ENCODE results near the gene PSORS1C1. TPM values are rescaled to one million over a fixed set of nuclear protein-coding genes. Genes with fewer than 3 reads are reported as not detected.
A peak's percentile ranks its signal among the peaks of the same experiment; 100 is the strongest.

PSORS1C1 gene
- total RNA-seq, 1 donor from 2014 or later, result 10.5 TPM

DNA sequence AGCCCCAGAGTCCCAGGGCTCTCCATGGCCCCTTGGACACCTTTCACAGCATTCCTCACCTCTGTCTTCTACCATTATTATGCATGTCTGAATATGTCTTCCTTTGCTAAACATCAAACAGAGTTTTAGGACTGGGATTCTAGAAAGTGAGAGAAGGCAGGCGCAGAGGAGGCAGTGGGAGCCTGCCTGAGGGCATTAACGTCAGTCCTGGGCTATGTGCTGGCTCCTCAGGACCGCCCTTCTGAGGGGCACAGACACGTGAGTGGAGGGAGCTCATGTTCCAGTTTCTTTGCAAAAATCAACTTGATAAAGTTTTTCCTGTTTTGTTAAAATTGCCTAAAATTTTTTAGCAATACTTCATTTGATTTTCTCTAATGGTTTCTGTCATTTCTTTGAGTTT, 40.2 kb upstream of the PSORS1C1 start:
- Histone ChIP-seq H3K27ac (no peak overlapping the region), H3K4me3 (no peak overlapping the region), H3K9me3 (no peaks in the 10 kb centered on the region), H3K4me1 (peaks cover 11% of the 10 kb centered on the region), H3K27me3 (ENCODE audit: low read depth) (no peaks in the 10 kb centered on the region), H3K36me3 (no peaks in the 10 kb centered on the region)
- intact Hi-C loops (cut with DNase I), result loop anchor here (10.0 kb wide), 1 partner anchor 160 kb away; the partner anchor contains the start of gene VARS2
- DNase-seq (no peak), ATAC-seq (no peak)
- TF ChIP-seq, protein P1, sequence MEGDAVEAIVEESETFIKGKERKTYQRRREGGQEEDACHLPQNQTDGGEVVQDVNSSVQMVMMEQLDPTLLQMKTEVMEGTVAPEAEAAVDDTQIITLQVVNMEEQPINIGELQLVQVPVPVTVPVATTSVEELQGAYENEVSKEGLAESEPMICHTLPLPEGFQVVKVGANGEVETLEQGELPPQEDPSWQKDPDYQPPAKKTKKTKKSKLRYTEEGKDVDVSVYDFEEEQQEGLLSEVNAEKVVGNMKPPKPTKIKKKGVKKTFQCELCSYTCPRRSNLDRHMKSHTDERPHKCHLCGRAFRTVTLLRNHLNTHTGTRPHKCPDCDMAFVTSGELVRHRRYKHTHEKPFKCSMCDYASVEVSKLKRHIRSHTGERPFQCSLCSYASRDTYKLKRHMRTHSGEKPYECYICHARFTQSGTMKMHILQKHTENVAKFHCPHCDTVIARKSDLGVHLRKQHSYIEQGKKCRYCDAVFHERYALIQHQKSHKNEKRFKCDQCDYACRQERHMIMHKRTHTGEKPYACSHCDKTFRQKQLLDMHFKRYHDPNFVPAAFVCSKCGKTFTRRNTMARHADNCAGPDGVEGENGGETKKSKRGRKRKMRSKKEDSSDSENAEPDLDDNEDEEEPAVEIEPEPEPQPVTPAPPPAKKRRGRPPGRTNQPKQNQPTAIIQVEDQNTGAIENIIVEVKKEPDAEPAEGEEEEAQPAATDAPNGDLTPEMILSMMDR (IDR thresholded peaks at IDR 0.05), result no peak

DNA sequence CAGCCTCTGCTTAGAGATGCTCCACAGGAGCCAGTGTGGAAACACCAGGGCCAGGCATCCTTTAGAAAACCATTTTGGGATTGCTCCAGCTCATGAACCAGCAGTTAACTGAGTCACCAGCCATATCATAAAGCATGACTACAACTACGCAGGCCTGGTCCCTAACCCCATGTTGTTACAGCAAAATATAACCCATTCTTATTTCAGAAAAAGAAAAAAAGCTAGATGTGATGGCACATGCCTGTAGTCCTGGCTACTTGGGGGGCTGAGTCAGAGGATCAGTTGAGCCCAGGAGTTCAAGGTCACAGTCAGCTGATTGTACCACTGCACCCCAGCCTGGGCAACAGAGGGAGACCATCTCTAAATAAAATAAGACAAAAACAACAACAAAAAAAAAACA, 39.1 kb upstream of the PSORS1C1 start:
- Histone ChIP-seq H3K4me1 (peaks cover 17% of the 10 kb centered on the region), H3K9me3 (no peaks in the 10 kb centered on the region), H3K27ac (no peak overlapping the region), H3K4me3 (no peak overlapping the region), H3K36me3 (no peaks in the 10 kb centered on the region), H3K27me3 (ENCODE audit: low read depth) (no peaks in the 10 kb centered on the region)
- no peak for DNase-seq
- intact Hi-C loops (cut with DNase I), result loop anchor here (10.0 kb wide), 1 partner anchor 161 kb away; the partner anchor contains the start of gene VARS2
- ATAC-seq, result no peak
- TF ChIP-seq, protein P1 (IDR thresholded peaks at IDR 0.05), result no peak

DNA sequence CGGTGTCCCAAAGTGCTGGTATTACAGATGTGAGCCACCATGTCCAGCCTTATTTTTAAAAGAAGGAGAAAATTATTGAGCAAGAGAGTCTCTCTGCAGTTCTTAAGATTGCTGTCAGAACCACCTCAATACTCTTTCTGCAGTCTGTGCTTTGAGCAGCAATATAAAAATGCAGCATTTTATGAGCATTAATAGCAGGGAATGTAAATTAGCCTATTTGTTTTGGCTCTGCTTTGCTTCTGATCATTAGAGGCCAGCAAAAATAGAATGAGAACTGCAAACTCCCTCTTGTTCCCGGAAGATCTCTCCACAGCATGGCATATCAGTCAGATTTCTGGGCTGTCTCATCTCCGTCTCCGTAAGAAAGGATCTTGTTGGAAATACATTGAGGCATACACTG, 38.0 kb upstream of the PSORS1C1 start:
- no peak overlapping the region for H3K27ac ChIP-seq
- DNase-seq (no peak), ATAC-seq (no peak)
- H3K27me3 ChIP-seq (ENCODE audit: low read depth), result no peaks in the 10 kb centered on the region
- no peaks in the 10 kb centered on the region for H3K36me3 ChIP-seq
- no peak overlapping the region for H3K4me3 ChIP-seq
- TF ChIP-seq, protein P1 (IDR thresholded peaks at IDR 0.05), result no peak
- H3K9me3 ChIP-seq, result no peaks in the 10 kb centered on the region
- peaks cover 17% of the 10 kb centered on the region for H3K4me1 ChIP-seq
- intact Hi-C loops (cut with DNase I), result loop anchor here (10.0 kb wide), 1 partner anchor 162 kb away; the partner anchor contains the start of gene VARS2

DNA sequence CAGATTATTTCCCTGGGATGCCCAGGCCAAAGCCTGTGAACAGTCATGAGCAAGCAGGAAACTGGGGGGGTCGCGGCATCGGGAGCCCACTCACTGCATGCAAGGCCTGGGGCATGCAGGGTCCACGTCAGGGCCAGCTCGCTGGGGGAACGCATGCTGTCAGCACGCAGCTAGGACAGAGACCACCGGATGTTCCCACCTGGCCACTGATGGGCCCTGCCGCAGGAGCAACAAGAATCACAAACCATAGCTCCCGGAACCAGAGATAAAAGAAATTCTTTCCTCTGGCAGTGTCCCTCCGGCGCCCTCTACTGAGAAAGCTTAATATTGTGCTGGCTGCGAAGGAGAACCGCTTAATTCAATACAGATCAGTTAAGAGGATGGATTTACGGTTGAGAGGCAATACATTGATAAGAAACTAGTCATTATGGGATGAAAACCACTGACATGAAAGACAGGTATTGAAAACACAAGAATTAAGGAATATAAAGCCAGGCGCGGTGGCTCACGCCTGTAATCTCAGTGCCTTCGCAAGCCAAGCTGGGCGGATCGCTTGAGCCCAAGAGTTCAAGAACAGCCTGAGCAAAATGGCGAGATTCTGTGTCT, 34.8 kb upstream of the PSORS1C1 start:
- peaks cover 8% of the 10 kb centered on the region for H3K4me1 ChIP-seq
- ATAC-seq (peak; percentile 82 to 87), DNase-seq (peak; percentile 63)
- H3K36me3 ChIP-seq, result no peaks in the 10 kb centered on the region
- H3K9me3 ChIP-seq, result no peaks in the 10 kb centered on the region
- H3K4me3 ChIP-seq, result peak overlapping the region; percentile 22
- H3K27me3 ChIP-seq (ENCODE audit: low read depth), result no peaks in the 10 kb centered on the region
- intact Hi-C loops (cut with DNase I), result loop anchor here (10.0 kb wide), 1 partner anchor 165 kb away; the partner anchor contains the start of gene VARS2
- H3K27ac ChIP-seq, result no peak overlapping the region
- TF ChIP-seq, protein P1 (IDR thresholded peaks at IDR 0.05), result peak; percentile 83

DNA sequence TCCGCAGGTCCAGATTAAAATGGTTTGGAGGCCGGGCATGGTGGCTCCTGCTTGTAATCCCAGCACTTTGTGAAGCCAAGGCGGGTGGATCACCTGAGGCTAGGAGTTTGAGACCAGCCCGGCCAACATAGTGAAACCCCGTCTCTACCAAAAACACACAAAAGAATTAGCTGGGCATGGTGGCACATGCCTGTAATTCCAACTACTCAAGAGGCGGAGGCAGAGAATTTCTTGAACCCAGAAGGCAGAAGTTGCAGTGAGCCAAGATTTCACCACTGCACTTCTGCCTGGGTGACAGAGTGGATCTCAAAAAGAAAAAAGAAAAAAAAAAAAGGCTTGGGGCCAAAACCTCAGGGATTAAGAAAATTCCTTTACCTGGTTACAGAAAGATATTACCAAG, 32.7 kb upstream of the PSORS1C1 start:
- TF ChIP-seq, protein P1 (IDR thresholded peaks at IDR 0.05), result no peak
- no peaks in the 10 kb centered on the region for H3K36me3 ChIP-seq
- no peak overlapping the region for H3K4me3 ChIP-seq
- no peak overlapping the region for H3K27ac ChIP-seq
- no peaks in the 10 kb centered on the region for H3K9me3 ChIP-seq
- peaks cover 8% of the 10 kb centered on the region for H3K4me1 ChIP-seq
- no peaks in the 10 kb centered on the region for H3K27me3 ChIP-seq (ENCODE audit: low read depth)
- intact Hi-C loops (cut with DNase I), result no loop called here
- no peak for ATAC-seq
- DNase-seq, result no peak
